IMR-90 (cell line): ENCODE data around the gene B9D1. TPM values are rescaled to one million over a fixed set of nuclear protein-coding genes. Genes with fewer than 3 reads are reported as not detected.

Source experiments
- ATAC-seq: fragments of 200-7000 bp; cut with Tn5 transposase; 2 replicates; pipeline ENCODE4 v1.9.1; 2020; ENCODE audit warnings: low read depth, mild to moderate bottlenecking, moderate library complexity
- BruUV-seq: library from RNA; stranded (reverse); fragments of 400-500 nt; replicated peaks from 2 replicates; lab custom pipeline; 2021; lab: Mats Ljungman, UMichigan
- CTCF ChIA-PET: fragments of 300-600 bp; formaldehyde crosslinking; extraction: SDS; loops from one replicate; lab custom pipeline; 2021; ENCODE audit warnings: antibody characterized with exemption; lab: Yijun Ruan, JAX
- POLR2A ChIA-PET: fragments of 300-600 bp; sonication (Branson Sonifier 250); formaldehyde crosslinking; loops from one replicate; lab custom pipeline; 2022; ENCODE audit warnings: antibody characterized with exemption; ENCODE audit not compliant: unreplicated experiment; lab: Charles Lee
- DNase-seq: peaks from one replicate; pipeline ENCODE4 v3.0.0; 2013
- H2AFZ ChIP-seq: replicated peaks from 2 replicates; pipeline ENCODE3; 2013; ENCODE audit warnings: low read length, mild to moderate bottlenecking; ENCODE audit not compliant: poor library complexity
- H2AK5ac ChIP-seq: 2 replicates; pipeline ENCODE4 v1.6.1; 2013; ENCODE audit warnings: low read depth, low read length, inconsistent platforms
- H2AK9ac ChIP-seq: replicated peaks from 2 replicates; pipeline ENCODE3; 2013; ENCODE audit warnings: mild to moderate bottlenecking, low read depth, low read length, moderate library complexity; ENCODE audit not compliant: poor library complexity
- H2BK120ac ChIP-seq: 2 replicates; pipeline ENCODE4 v1.6.1; 2013; ENCODE audit warnings: low read depth, low read length, inconsistent platforms
- H2BK15ac ChIP-seq: 3 replicates; pipeline ENCODE4 v1.6.1; 2013; ENCODE audit warnings: low read depth, low read length, inconsistent platforms
- H2BK20ac ChIP-seq: 2 replicates; pipeline ENCODE4 v1.6.1; 2013; ENCODE audit warnings: low read depth, mild to moderate bottlenecking, inconsistent platforms, low read length, moderate library complexity
- H2BK5ac ChIP-seq: 2 replicates; pipeline ENCODE4 v1.6.1; 2013; ENCODE audit warnings: mild to moderate bottlenecking, low read depth, low read length, inconsistent platforms; ENCODE audit not compliant: poor library complexity, severe bottlenecking
- H3K14ac ChIP-seq: replicated peaks from 2 replicates; pipeline ENCODE4 v1.6.1; 2013; ENCODE audit warnings: low read depth, low read length, inconsistent platforms
- H3K18ac ChIP-seq: 2 replicates; pipeline ENCODE4 v1.6.1; 2013; ENCODE audit warnings: low read depth, low read length, control low read depth
- H3K23ac ChIP-seq: 2 replicates; pipeline ENCODE4 v1.6.1; 2013; ENCODE audit warnings: low read depth, low read length, inconsistent platforms
- H3K27ac ChIP-seq: 2 replicates; pipeline ENCODE4 v1.5.1; 2013; ENCODE audit warnings: mild to moderate bottlenecking, control low read depth, low read length; ENCODE audit not compliant: insufficient read depth
- H3K27me3 ChIP-seq: 2 replicates; pipeline ENCODE4 v1.6.1; 2013; ENCODE audit warnings: low read length; ENCODE audit not compliant: control insufficient read depth, insufficient read depth
- H3K36me3 ChIP-seq: 2 replicates; pipeline ENCODE4 v1.6.1; 2013; ENCODE audit warnings: low read length, mixed read lengths; ENCODE audit not compliant: control insufficient read depth, insufficient read depth
- H3K4ac ChIP-seq: 2 replicates; pipeline ENCODE4 v1.6.1; 2013; ENCODE audit warnings: low read depth, low read length, inconsistent platforms
- H3K4me1 ChIP-seq: 2 replicates; pipeline ENCODE4 v1.6.1; 2013; ENCODE audit warnings: low read length, mixed read lengths; ENCODE audit not compliant: control insufficient read depth, insufficient read depth
- H3K4me2 ChIP-seq: 2 replicates; pipeline ENCODE4 v1.6.1; 2013; ENCODE audit warnings: low read depth, mild to moderate bottlenecking, control low read depth, low read length, moderate library complexity
- H3K4me3 ChIP-seq: 2 replicates; pipeline ENCODE4 v1.5.1; 2013; ENCODE audit warnings: low read depth, mild to moderate bottlenecking, control low read depth, low read length, moderate library complexity; ENCODE audit not compliant: insufficient read depth
- H3K56ac ChIP-seq: 2 replicates; pipeline ENCODE4 v1.6.1; 2013; ENCODE audit warnings: low read length, inconsistent platforms; ENCODE audit not compliant: insufficient read depth; ENCODE audit errors: extremely low read depth
- H3K79me1 ChIP-seq, 2 experiments: 2 replicates each; pipeline ENCODE4 v1.6.1; 2013; ENCODE audit warnings: low read length in 2 of 2, inconsistent platforms in 1 of 2, low read depth in 1 of 2
- H3K9ac ChIP-seq: 2 replicates; pipeline ENCODE4 v1.6.1; 2013; ENCODE audit warnings: low read depth, low read length, control low read depth
- H3K9me1 ChIP-seq: 2 replicates; pipeline ENCODE4 v1.6.1; 2013; ENCODE audit warnings: low read length, inconsistent platforms; ENCODE audit not compliant: insufficient read depth
- H3K9me3 ChIP-seq: 2 replicates; pipeline ENCODE4 v1.6.1; 2013; ENCODE audit warnings: low read length; ENCODE audit not compliant: control insufficient read depth, insufficient read depth
- H4K20me1 ChIP-seq: 2 replicates; pipeline ENCODE4 v1.6.1; 2013; ENCODE audit warnings: low read length, inconsistent platforms; ENCODE audit not compliant: insufficient read depth
- H4K5ac ChIP-seq: 2 replicates; pipeline ENCODE4 v1.6.1; 2013; ENCODE audit warnings: mild to moderate bottlenecking, low read depth, low read length, control low read depth
- H4K8ac ChIP-seq, 2 experiments: 2 replicates each; pipeline ENCODE4 v1.6.1; 2013; ENCODE audit warnings: low read depth in 2 of 2, low read length in 2 of 2, control low read depth in 1 of 2, inconsistent platforms in 1 of 2
- H4K91ac ChIP-seq: 2 replicates; pipeline ENCODE4 v1.6.1; 2013; ENCODE audit warnings: low read depth, low read length, inconsistent platforms; ENCODE audit not compliant: insufficient read depth
- CEBPB ChIP-seq: IDR thresholded peaks from 2 replicates; pipeline ENCODE4 v1.6.1; 2012; ENCODE audit warnings: low read depth, low read length, improper control_type of control experiment
- CHD1 ChIP-seq: IDR thresholded peaks from 2 replicates; pipeline ENCODE4 v1.6.1; 2012; ENCODE audit warnings: low read depth, low read length, improper control_type of control experiment
- MAZ ChIP-seq: IDR thresholded peaks from 2 replicates; pipeline ENCODE4 v1.6.1; 2012; ENCODE audit warnings: low read depth, mild to moderate bottlenecking, low read length, improper control_type of control experiment, moderate library complexity, borderline replicate concordance
- NFE2L2 ChIP-seq: fragments of 150-350 bp; IDR thresholded peaks from 2 replicates; pipeline ENCODE4 v1.6.1; 2016; ENCODE audit warnings: low read depth, mild to moderate bottlenecking, low read length
- POLR2A ChIP-seq: IDR thresholded peaks from 2 replicates; pipeline ENCODE4 v1.6.1; 2012; ENCODE audit warnings: mild to moderate bottlenecking, low read depth, low read length
- RCOR1 ChIP-seq: IDR thresholded peaks from 2 replicates; pipeline ENCODE4 v1.6.1; 2012; ENCODE audit warnings: mild to moderate bottlenecking, low read length, improper control_type of control experiment; ENCODE audit not compliant: insufficient replicate concordance
- RFX5 ChIP-seq: IDR thresholded peaks from 2 replicates; pipeline ENCODE4 v1.8.0; 2012; ENCODE audit warnings: low read depth, mild to moderate bottlenecking, low read length, moderate library complexity
- SMC3 ChIP-seq: fragments of 150-350 bp; IDR thresholded peaks from 2 replicates; pipeline ENCODE4 v1.6.1; 2016; ENCODE audit warnings: low read depth, mild to moderate bottlenecking, antibody characterized with exemption, low read length, moderate library complexity
- WGBS, 2 experiments: methylation state at CpG; one replicate each; pipeline versions ENCODE4 v1.1.5 to v1.1.7; 2013; ENCODE audit warnings: missing lambda C conversion rate in 2 of 2; ENCODE audit not compliant: insufficient read length in 1 of 2; ENCODE audit errors: extremely low coverage in 2 of 2; 5-methylcytosine and 5-hydroxymethylcytosine counted together
- dilution Hi-C: fragments of 300-500 bp; cut with HindIII; formaldehyde crosslinking; loops from one replicate; pipeline ENCODE4 v1.14.3; 2018; ENCODE audit warnings: low sequenced_read_pairs; ENCODE audit not compliant: unreplicated experiment
- in situ Hi-C: fragments of 300-500 bp; cut with MboI; formaldehyde crosslinking; loops from 3 replicates; pipeline ENCODE4 v1.14.3; 2019; ENCODE audit warnings: low sequenced_read_pairs, inconsistent platforms, mixed read lengths
- intact Hi-C: fragments of 100-400 bp; cut with micrococcal nuclease; formaldehyde crosslinking; loops from 2 replicates; pipeline ENCODE4 v1.10.0; 2022
- polyA plus RNA-seq, 3 experiments: library from polyadenylated mRNA; depleted of rRNA; stranded (reverse); fragments of >200 nt; gene quantifications; 2 replicates each; pipeline ENCODE4 v1.2.3, GENCODE V29; 2012; ENCODE audit warnings: low replicate concordance in 1 of 3
- total RNA-seq: library from RNA; depleted of rRNA; stranded (reverse); fragments of >200 nt; gene quantifications from 2 replicates; pipeline ENCODE4 v1.2.3, GENCODE V29; 2012

B9D1 gene
- total and polyA plus RNA-seq, 2 of the 4 experiments (the other 2 are of a cell fraction): 42.5 to 43.8 TPM

DNA sequence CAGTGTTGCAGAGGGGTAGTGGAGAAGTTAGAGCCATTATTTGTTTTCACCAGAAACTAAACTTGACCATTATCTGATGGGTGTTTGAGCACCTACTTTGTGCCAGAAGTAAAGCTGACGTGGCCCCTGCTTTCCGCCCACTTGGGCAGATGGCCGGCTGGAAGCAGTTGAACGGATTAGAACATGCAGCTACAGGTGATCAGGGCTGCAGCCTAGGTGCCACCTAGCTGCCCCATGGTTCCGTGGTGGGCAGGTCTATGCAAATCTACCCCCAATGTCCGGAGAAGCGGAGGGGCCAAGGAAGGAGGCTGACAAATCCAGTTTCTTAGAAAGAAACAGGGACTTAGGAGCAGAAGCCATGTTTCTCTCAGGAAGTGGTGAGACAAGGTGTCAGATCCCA, 62.7 kb downstream of the B9D1 start:
- Histone ChIP-seq H3K4me2 (no peak overlapping the region), H2BK120ac (no peak overlapping the region), H3K9ac (no peak overlapping the region), H3K23ac (no peak overlapping the region), H3K56ac (no peak overlapping the region), H3K4ac (no peak overlapping the region), H3K9me3 (no peaks in the 10 kb centered on the region), H3K27me3 (no peaks in the 10 kb centered on the region), H3K9me1 (peaks cover 36% of the 10 kb centered on the region), H2AK9ac (no peak overlapping the region), H3K4me1 (peaks cover 10% of the 10 kb centered on the region), H3K27ac (no peak overlapping the region), H4K91ac (no peak overlapping the region), H2BK15ac (no peak overlapping the region), H2AFZ (no peak overlapping the region), H2AK5ac (no peak overlapping the region), H3K18ac (no peak overlapping the region), H3K36me3 (peaks cover 14% of the 10 kb centered on the region; the same call in 1 of the 2 replicates), H4K5ac (no peak overlapping the region), H2BK20ac (no peak overlapping the region), H4K8ac (no peak overlapping the region), H3K14ac (no peak overlapping the region), H3K79me1 (peaks cover 24 to 87% of the 10 kb centered on the region in 2 experiments; a peak in 3 of 4 replicates), H4K20me1 (peaks cover 40% of the 10 kb centered on the region), H2BK5ac (no peak overlapping the region), H3K4me3 (no peak overlapping the region)
- POLR2A ChIA-PET: no interaction called here
- intact Hi-C loops (no loop called here), dilution Hi-C loops (no loop called here), in situ Hi-C loops (no loop called here)
- CTCF ChIA-PET: no interaction called here
- TF ChIP-seq MAZ (no peak), CEBPB (no peak), CHD1 (no peak), SMC3 (no peak), POLR2A (no peak), NFE2L2 (no peak), RFX5 (no peak), RCOR1 (no peak)
- BruUV-seq: no TSS peak
- 100% methylated on average over 1 of the region's 7 CpGs; no CpG with 5 or more reads in 1 of the 2 experiments for WGBS, 2 experiments
- no peak for ATAC-seq
- DNase-seq: no peak
